HEK293T (cell line): ENCODE measurements around the gene NAV2.

Source experiments
- BHLHE40 ChIP-seq: fragments of 450-650 bp; IDR thresholded peaks from 2 replicates; pipeline ENCODE4 v1.6.1; 2016; ENCODE audit warnings: mild to moderate bottlenecking, moderate library complexity, borderline replicate concordance
- ELF4 ChIP-seq: fragments of 450-650 bp; IDR thresholded peaks from 2 replicates; pipeline ENCODE4 v1.6.1; 2017; ENCODE audit warnings: antibody characterized with exemption
- FOXA1 ChIP-seq: fragments of 450-650 bp; IDR thresholded peaks from 2 replicates; pipeline ENCODE4 v1.6.1; 2016; ENCODE audit warnings: mild to moderate bottlenecking
- FOXK2 ChIP-seq: fragments of 450-650 bp; IDR thresholded peaks from 2 replicates; pipeline ENCODE4 v1.6.1; 2016; ENCODE audit warnings: mild to moderate bottlenecking
- FOXM1 ChIP-seq: fragments of 450-650 bp; IDR thresholded peaks from 2 replicates; pipeline ENCODE4 v1.6.1; 2017; ENCODE audit warnings: mild to moderate bottlenecking, borderline replicate concordance
- HDGF ChIP-seq: fragments of 450-650 bp; IDR thresholded peaks from 2 replicates; pipeline ENCODE4 v1.6.1; 2017; ENCODE audit warnings: antibody characterized with exemption, borderline replicate concordance
- NFRKB ChIP-seq: fragments of 450-650 bp; IDR thresholded peaks from 2 replicates; pipeline ENCODE4 v1.6.1; 2016; ENCODE audit warnings: mild to moderate bottlenecking, moderate library complexity
- SP1 ChIP-seq: fragments of 450-650 bp; IDR thresholded peaks from 2 replicates; pipeline ENCODE4 v1.6.1; 2017
- TARDBP ChIP-seq: fragments of 450-650 bp; IDR thresholded peaks from 2 replicates; pipeline ENCODE4 v1.6.1; 2016
- ZNF384 ChIP-seq: fragments of 450-650 bp; IDR thresholded peaks from 2 replicates; pipeline ENCODE4 v1.6.1; 2016

GRCh38 chr11:19674836-19675235 is 37.8 kb upstream of the NAV2 start:
- TF ChIP-seq HDGF (no peak), FOXM1 (no peak), FOXK2 (no peak), NFRKB (no peak), FOXA1 (no peak), SP1 (no peak), BHLHE40 (no peak), ELF4 (no peak), TARDBP (no peak), ZNF384 (no peak)
